OCI-LY3 (cell line): ENCODE data around the gene MRPS27.

Experiments
- H2AFZ ChIP-seq: fragments of 200-600, 300-600 bp; shearing (Covaris generic); 2 replicates; pipeline ENCODE4 v1.6.0; 2014; ENCODE audit warnings: antibody characterized with exemption, low read depth, low read length
- H3K27ac ChIP-seq: fragments of 200-600, 300-600 bp; sonication (generic); 2 replicates; pipeline ENCODE4 v1.5.1; 2014; ENCODE audit warnings: mild to moderate bottlenecking, low read length, moderate library complexity, mixed read lengths
- H3K27me3 ChIP-seq: fragments of 200-600, 300-600 bp; sonication (generic); 2 replicates; pipeline ENCODE4 v1.6.1; 2014; ENCODE audit warnings: low read depth, low read length, mixed read lengths
- H3K36me3 ChIP-seq: fragments of 200-600, 300-600 bp; sonication (generic); replicated peaks from 2 replicates; pipeline ENCODE3; 2014; ENCODE audit warnings: low read depth, low read length, mixed read lengths
- H3K4me1 ChIP-seq: fragments of 300-600, 200-600 bp; sonication (generic); 2 replicates; pipeline ENCODE4 v1.6.1; 2014; ENCODE audit warnings: low read length, mixed read lengths
- H3K4me2 ChIP-seq: fragments of 200-600, 300-600 bp; sonication (generic); 2 replicates; pipeline ENCODE4 v1.6.1; 2014; ENCODE audit warnings: low read length, mixed read lengths
- H3K4me3 ChIP-seq: fragments of 300-600, 200-600 bp; sonication (generic); 2 replicates; pipeline ENCODE4 v1.5.1; 2014; ENCODE audit warnings: antibody characterized with exemption, mild to moderate bottlenecking, low read length, moderate library complexity
- H3K79me2 ChIP-seq: fragments of 300-600, 200-600 bp; shearing (Covaris generic); 2 replicates; pipeline ENCODE4 v1.6.1; 2014; ENCODE audit warnings: mild to moderate bottlenecking, low read length, mixed read lengths
- H3K9ac ChIP-seq: fragments of 300-600, 200-600 bp; shearing (Covaris generic); 2 replicates; pipeline ENCODE4 v1.6.0; 2014; ENCODE audit warnings: mild to moderate bottlenecking, low read length, moderate library complexity
- H3K9me3 ChIP-seq: fragments of 200-600, 300-600 bp; shearing (Covaris generic); 2 replicates; pipeline ENCODE4 v1.6.1; 2014; ENCODE audit warnings: low read length, mixed read lengths; ENCODE audit not compliant: insufficient read depth
- H4K20me1 ChIP-seq: fragments of 200-600, 300-600 bp; sonication (generic); 2 replicates; pipeline ENCODE4 v1.6.1; 2016; ENCODE audit warnings: low read length, mixed read lengths; ENCODE audit not compliant: insufficient read depth
- CTCF ChIP-seq: fragments of 200-600, 300-600 bp; sonication (generic); IDR thresholded peaks from 2 replicates; pipeline ENCODE4 v1.5.1; 2014; ENCODE audit warnings: antibody characterized with exemption, low read length, low read depth
- EZH2phosphoT487 ChIP-seq: fragments of 200-600 bp; shearing (Covaris generic); IDR thresholded peaks from 2 replicates; pipeline ENCODE4 v1.6.1; 2018; ENCODE audit warnings: antibody characterized with exemption, mixed run types, low read depth

The MRPS27 gene

DNA sequence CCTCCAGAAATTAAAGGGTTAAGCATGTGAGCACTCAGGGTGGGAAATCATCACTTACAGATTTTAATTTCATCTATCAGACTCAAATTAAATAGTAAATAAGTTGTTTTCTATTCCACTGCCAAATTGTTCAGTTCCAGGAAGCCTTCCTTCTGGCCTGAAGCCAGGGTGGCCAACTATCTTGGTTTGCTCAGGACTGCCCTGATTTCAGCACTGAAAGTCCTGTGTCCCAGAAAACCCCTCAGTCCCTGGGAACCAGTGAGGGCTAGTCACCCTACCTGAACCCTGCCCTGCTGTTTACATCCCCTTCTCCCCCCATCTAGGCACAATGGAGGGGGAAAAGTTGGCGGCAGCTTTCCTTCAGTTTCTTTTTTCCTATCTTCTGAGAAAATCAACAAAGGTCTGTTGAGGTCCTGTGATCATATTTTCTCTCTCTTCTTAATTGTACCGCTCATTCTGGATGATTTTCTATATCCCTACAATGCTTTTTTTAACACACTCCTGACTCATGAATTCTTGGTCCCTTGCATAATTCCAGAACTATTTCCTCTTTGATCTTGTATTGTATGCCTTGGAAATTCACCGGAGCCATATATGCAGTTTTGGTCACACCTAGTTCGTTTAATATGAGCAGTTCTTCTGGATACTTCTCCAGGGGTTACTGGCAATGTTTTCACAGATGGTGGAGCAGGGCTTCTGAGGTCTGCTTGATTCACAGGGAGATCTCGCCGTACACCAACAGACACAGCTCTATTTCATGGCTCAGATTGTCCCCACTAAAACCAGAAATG lies 109.0 kb downstream of the MRPS27 start:
- Histone ChIP-seq H3K79me2 (no peaks in the 10 kb centered on the region), H3K9me3 (no peaks in the 10 kb centered on the region), H3K4me3 (no peak overlapping the region), H4K20me1 (no peaks in the 10 kb centered on the region), H3K27me3 (no peaks in the 10 kb centered on the region), H3K27ac (no peak overlapping the region), H3K36me3 (no peaks in the 10 kb centered on the region), H2AFZ (no peak overlapping the region), H3K9ac (no peak overlapping the region), H3K4me1 (no peaks in the 10 kb centered on the region), H3K4me2 (no peak overlapping the region)
- no peak for TF ChIP-seq CTCF
- no peak for TF ChIP-seq EZH2phosphoT487

GRCh38 chr5:72209147-72210115 lies 110.6 kb downstream of the MRPS27 start:
- no peaks in the 10 kb centered on the region for H3K9me3 ChIP-seq
- no peak overlapping the region for H2AFZ ChIP-seq
- H3K4me3 ChIP-seq = no peak overlapping the region
- H3K4me2 ChIP-seq = no peak overlapping the region
- no peak overlapping the region for H3K9ac ChIP-seq
- no peaks in the 10 kb centered on the region for H3K79me2 ChIP-seq
- no peaks in the 10 kb centered on the region for H3K36me3 ChIP-seq
- TF ChIP-seq EZH2phosphoT487 = no peak
- H3K27ac ChIP-seq = no peak overlapping the region
- H3K4me1 ChIP-seq = no peaks in the 10 kb centered on the region
- H4K20me1 ChIP-seq = no peaks in the 10 kb centered on the region
- H3K27me3 ChIP-seq = no peaks in the 10 kb centered on the region

DNA sequence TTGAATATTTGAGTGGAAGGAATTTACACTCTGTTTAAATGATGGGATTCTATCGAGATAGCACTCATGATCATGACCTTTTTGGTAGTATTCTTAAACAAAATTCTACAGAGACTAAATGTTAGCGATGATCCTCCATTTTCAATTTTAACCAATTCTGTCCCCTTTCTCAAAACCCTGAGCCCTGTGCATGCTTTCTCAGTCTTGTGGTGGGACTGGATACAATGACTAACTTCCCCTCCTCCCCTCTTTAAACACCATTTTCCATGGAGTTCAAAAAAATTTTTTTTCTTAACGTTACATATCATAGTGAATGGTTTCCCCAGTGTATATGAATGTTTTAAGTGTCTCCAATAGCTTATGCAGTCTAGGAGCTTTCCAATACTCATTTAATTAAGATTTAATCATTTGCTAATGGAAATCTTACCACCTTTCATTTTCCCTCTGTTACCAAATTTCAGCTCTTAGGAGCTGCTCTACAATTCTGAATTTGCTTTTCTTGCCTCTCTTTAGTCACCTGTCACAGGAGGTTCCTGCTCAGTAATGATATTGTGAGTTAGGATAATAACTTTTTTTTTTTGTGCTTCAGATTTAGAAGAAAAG lies 111.6 kb downstream of the MRPS27 start:
- Histone ChIP-seq H3K4me3 (no peak overlapping the region), H2AFZ (no peak overlapping the region), H3K4me2 (no peak overlapping the region), H3K9ac (no peak overlapping the region), H3K27ac (no peak overlapping the region), H4K20me1 (no peaks in the 10 kb centered on the region), H3K36me3 (no peaks in the 10 kb centered on the region), H3K4me1 (no peaks in the 10 kb centered on the region), H3K27me3 (no peaks in the 10 kb centered on the region), H3K79me2 (no peaks in the 10 kb centered on the region), H3K9me3 (no peaks in the 10 kb centered on the region)
- TF ChIP-seq EZH2phosphoT487 (no peak), CTCF (no peak)

- Histone ChIP-seq H3K4me2 (no peak overlapping the region), H4K20me1 (no peaks in the 10 kb centered on the region), H2AFZ (no peak overlapping the region), H3K4me3 (no peak overlapping the region), H3K27ac (no peak overlapping the region), H3K9me3 (no peaks in the 10 kb centered on the region), H3K27me3 (no peaks in the 10 kb centered on the region), H3K4me1 (no peaks in the 10 kb centered on the region), H3K79me2 (no peaks in the 10 kb centered on the region), H3K36me3 (no peaks in the 10 kb centered on the region), H3K9ac (no peak overlapping the region)
- TF ChIP-seq EZH2phosphoT487 (no peak), CTCF (no peak)
These were observed 113.0 kb downstream of the MRPS27 start for GRCh38 chr5:72206994-72207393.
